Limb (tissue), 2 donors: ENCODE measurements around the gene IGFBP4.
"Not testable (repeated sequence)": the region's sequence is repeated elsewhere in the genome, so short reads cannot be mapped to it uniquely, and the experiment has no call there.

Source experiments
- DNase-seq, 2 donors: peaks; one replicate each; pipeline ENCODE4 v3.0.0-alpha.2; 2016; ENCODE audit errors: extremely low spot score in 2 of 2

IGFBP4 gene

DNA sequence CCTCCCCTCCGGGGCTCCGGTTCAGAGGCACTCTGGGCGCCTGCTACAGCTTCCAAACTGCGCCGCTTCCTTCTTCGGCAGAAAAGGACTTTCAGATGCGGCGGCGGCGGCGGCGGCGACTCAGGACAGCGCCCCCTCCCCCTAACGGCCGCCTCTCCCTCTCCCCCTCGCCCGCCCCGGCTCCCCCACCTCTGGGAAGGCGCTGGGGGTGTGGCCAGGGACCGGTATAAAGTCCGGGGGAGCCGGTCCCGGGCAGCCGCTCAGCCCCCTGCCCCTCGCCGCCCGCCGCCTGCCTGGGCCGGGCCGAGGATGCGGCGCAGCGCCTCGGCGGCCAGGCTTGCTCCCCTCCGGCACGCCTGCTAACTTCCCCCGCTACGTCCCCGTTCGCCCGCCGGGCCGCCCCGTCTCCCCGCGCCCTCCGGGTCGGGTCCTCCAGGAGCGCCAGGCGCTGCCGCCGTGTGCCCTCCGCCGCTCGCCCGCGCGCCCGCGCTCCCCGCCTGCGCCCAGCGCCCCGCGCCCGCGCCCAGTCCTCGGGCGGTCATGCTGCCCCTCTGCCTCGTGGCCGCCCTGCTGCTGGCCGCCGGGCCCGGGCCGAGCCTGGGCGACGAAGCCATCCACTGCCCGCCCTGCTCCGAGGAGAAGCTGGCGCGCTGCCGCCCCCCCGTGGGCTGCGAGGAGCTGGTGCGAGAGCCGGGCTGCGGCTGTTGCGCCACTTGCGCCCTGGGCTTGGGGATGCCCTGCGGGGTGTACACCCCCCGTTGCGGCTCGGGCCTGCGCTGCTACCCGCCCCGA, at the start of gene IGFBP4:
Gene IGFBP4, plus strand, starts transcription at position 255 of the 792 bp plus-strand sequence. Its CDS starts 286 bp downstream, at position 541.
- peak; percentile 68 to 90 for DNase-seq

DNA sequence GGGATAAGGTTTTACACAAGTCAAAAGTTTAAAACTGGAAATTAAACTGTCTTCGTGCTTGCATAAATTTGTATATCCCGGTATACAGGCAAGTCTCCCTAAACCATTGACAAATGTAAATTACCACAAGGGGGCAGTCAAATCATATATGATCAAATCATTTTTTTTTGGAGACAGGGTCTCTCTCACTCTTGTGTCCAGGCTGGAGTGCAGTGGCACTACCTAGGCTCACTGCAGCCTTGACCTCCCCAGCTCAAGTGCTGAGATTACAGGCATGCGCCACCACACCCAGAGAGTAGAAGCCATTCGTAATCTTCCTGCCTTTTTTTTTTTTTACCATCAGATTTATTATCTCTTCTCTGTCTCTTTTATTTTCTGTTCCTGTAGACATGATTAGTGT, 44.1 kb upstream of the IGFBP4 start:
- DNase-seq = peak in 1 of 2 donors; percentile 66

DNA sequence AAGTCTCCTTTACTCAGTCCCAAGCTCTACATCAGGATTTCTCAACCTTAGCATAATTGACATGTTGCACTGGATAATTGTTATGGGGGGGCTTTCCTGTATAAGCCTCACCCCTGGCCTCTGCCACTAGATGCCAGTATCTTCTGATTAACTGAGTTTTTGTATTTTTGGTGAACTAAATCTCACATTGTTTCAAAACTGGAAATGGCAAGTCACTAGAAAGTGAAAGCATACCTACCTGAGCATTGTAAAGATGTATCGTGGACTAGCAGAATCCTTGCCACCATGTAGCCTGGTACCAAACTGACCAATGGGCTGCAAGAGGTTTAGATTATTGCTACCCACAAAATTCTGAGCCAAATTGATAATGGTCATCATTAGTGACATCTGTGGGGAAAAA, 40.6 kb upstream of the IGFBP4 start:
- no peak for DNase-seq

DNA sequence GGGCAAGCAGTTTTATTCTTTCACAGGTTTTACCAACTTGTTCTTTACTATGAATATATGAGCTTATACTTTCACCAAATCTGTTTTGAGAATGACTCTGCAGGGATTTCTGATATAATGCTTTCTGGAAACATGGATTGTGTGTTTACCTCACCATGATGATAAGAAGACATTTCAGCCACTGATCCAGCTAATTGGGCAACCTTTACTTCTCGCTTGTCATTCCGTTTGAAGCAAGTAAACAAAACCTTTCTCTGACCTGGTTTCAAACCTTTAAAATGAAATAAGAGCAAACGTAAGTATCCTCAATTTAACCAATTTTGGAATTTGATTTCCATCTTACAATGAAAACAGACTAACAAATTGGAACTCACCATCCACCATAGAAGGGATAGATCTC, 39.2 kb upstream of the IGFBP4 start:
- no peak for DNase-seq

DNA sequence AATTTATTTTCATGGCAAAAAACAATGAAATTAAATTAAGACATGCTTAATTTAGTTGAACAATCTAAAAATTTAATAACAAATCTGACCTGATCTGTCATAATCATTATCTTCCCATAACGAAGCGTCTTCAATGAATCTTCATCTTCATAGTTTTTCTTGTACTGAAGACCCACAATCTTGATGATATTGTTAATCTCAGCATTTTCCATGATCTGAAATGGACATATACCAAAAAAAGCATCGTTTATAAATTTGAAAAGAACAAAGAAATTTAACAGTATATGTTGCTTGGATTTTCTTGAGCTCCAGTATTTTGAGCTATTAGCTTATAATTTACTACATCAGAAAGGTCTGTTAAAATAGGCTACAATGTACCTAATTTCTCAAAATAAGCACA, 35.8 kb upstream of the IGFBP4 start:
- no peak for DNase-seq

DNA sequence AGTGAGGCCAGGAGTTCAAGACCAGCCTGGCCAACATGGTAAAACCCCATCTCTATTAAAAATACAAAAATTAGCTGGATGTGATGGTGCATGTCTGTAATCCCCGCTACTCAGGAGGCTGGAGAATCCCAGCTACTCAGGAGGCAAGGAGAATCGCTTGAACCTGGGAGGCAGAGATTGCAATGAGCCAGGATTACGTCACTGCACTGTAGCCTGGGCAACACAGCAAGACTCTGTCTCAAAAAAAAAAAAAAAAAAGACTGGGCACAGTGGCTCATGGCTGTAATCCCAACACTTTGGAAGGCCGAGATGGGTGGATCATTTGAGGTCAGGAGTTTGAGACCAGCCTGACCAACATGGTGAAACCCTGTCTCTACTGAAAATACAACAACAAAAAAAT, 33.7 kb upstream of the IGFBP4 start:
- DNase-seq = not testable (repeated sequence)

DNA sequence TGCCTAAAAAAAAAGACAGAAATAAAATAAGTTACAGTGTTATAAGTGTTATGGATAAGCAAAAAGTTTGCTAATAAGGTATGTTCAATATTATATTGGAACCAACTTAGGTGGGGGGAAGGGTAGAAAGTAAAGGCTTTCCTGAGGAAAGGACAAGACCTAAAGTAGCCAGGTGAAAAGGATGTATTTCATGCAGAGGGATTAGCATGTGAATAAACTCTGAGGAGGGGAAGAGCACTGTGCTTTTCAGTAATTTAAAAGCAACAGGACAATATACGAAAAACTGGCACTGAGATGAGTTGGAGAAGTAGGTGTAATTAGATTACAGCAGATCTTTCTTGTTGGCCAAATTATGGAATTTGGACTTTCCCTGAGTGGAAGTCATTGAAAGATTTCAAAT, 33.2 kb upstream of the IGFBP4 start:
- no peak for DNase-seq

DNA sequence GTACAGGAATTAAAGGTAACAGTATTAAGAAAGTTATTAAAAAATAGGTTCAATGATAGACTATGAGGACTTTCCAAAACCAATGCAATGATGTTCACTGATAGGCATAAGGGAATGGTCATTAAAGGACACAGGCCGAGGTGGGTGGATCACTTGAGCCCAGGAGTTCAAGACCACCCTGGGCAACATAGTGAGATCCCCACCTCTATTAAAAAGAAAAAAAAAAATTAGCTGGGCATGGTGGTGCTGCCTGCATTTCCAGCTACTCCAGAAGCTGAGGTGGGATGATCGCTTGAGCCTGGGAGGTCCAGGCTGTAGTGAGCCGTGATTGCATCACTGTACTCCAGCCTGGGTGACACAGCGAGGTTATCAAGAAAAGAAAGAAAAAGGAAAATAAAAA, 31.4 kb upstream of the IGFBP4 start:
- DNase-seq = no peak

DNA sequence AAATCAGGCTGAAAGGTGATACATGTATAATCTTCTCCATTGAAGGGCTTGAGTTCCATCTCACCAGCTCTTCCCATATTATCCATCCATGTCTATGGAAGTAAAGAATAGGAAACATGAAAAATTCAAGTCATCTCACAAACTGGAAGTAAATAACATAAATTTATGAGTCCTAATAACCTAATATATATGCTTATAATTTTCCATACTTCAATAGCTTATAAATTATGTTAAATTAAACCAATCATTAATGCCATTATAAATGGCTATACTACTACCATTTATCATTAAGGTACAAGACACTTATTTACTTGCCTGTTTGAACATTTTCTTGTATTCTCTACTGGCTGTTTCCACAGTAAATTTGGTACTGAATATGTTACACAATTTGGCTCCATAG, 30.4 kb upstream of the IGFBP4 start:
- DNase-seq = no peak

DNA sequence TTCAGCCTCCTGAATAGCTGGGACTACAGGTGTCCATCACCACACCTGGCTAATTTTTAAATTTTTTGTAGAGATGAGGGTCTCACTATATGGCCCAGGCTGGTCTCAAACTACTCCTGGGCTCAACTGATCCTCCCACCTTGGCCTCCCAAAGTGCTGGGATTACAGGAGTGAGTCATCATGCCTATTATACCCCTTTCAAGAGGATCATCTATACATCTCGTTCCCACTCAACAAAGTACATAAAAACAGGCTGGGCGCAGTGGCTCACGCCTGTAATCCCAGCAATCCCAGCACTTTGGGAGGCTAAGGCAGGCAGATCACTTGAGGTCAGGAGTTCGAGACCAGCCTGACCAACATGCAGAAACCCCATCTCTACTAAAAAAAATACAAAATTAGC, 28.9 kb upstream of the IGFBP4 start:
- DNase-seq = not testable (repeated sequence)

DNA sequence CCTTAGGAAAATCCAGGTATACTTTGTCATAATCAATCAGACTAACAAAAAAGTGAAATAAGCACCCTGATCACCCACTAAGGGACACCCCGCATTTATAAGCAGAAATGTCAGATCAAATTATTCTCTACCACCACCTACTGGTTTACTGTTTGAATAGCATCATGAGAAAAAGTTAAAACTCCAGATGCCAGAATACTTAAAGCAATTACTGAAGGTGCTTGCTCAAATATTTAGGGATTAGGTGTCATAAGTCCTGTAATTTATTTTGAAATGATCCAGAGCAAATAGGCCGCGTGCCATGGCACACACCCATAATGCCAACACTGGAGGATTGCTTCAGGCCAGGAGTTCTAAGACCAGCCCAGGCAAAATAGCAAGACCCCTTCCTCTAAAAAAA, 27.9 kb upstream of the IGFBP4 start:
- no peak for DNase-seq

DNA sequence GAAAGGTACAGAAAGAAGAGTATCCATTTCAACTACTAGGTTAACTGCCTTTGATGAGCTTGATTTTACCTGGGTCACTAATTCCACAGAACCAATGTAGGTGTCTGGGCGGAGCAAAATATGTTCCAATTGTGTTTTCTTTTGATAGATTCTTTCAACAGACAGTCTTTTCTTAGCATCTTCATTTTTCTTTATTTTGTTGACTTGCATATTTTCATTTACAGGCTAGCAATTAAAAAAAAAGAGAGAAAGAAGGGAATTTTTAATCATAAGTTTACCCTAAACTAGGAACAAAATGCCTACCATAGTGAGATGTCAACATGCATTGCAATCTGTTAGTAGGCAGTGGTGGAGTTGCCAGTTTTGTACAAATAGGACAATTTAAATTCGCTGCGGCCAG, 26.6 kb upstream of the IGFBP4 start:
- no peak for DNase-seq

DNA sequence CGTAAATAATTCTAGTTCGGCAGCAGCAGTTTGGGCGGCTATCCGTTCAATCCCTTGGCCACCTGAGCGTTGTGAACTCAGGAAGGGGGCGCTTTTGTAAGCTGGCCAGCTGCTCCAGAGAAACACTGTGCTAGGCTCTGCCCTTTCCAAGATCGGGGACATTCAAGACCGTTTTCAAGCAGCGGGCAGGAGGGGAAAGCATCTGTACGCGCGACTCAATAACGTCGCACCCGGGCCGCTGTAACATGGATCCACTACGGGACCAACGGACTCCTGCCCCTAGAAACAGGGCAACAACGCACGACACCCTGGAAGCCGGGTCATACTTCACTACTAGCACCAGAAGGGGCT, 26.0 kb upstream of the IGFBP4 start:
- no peak for DNase-seq

DNA sequence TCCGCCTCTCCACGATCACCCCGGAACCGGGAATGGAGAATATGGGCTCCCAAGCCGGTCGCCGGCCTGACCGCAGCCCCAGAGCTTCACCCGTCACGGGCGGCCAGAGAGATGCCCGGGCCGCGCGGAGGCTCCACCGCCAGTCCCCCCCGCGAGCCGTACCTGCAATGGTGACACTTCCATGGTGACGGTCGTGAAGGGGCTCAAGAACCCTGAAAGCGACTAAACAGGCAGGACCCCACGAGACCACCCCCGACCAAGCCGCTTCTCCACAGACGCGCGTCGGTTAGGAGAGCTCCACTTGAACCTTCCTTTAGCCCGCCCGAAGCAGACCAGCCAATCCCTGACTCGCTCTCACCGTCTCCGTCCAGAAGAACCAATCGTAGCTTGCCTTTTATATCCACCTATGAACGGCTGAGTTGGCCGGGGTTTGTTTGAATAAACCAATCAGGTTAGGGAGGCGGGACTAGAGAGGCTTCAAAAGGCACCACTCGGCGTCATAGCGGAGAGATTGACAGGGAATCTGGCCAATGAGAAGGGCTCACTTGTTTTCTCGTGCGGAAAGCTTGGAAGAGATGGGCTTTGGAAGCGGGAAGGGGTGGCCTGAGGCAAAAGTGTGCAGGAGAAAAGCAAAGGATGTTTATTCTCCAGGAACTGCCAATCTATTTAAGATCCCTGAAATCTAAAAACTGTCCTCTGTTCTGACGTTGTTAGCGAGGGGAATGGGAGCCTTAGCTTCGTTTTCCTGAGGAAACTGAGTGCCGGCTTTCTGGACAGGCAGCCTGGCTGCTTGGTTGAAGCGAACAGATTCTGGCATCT, 25.4 kb upstream of the IGFBP4 start, which contains the start of gene TOP2A:
Gene TOP2A, minus strand, starts transcription at position 288 of the 819 bp plus-strand sequence. Its CDS starts 105 bp downstream, at position 183.
- DNase-seq = peak; percentile 99

DNA sequence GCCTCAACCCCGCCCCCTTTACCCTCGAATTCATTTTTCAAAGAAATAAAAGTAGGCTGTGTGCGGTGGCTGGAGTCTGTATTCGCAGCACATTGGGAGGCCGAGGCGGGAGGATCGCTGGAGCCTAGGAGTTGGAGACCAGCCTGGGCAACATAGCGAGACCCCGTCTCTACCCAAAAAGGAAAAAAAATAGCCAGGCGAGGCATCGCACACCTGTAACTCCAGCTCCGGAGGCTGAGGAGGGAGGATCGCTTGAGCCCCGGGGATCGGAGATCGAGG, 24.9 kb upstream of the IGFBP4 start:
- no peak for DNase-seq

DNA sequence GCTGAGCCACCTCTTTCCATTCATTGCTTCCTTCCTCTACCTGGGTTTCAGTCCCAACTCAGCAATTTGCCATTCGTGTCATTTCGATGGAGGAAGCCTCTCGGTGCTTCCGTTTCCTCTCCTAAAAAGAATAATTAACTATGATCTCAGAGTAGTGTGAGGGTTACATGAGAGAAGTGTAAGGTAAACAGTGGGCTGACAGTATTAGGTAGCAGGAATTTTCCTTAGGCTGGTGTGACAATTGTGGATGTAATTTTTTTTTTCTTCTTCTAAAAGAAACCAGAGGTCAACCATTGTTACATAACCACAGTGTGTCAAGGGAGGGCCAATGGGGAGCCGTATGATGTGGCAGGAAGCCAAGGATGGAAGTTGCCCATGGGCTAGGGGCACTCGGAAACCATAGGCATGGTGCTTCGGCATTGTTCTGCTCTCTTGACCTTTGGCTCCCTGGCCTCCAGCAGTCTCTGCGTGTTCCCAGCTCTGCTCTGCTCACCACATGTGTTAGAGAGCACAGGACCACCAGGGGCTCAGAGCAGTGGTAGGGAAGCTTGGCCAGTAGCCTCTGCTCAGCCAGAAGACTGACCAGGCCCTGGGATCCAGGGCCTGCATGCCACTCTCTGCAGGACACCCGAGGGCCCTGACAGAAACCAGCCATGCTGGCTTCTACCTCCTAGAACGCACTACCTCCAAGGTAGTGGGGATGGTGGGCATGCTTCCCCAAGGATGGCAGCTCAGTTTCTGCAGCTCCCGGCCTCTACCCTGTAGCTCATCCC, 23.5 kb upstream of the IGFBP4 start:
- no peak for DNase-seq

DNA sequence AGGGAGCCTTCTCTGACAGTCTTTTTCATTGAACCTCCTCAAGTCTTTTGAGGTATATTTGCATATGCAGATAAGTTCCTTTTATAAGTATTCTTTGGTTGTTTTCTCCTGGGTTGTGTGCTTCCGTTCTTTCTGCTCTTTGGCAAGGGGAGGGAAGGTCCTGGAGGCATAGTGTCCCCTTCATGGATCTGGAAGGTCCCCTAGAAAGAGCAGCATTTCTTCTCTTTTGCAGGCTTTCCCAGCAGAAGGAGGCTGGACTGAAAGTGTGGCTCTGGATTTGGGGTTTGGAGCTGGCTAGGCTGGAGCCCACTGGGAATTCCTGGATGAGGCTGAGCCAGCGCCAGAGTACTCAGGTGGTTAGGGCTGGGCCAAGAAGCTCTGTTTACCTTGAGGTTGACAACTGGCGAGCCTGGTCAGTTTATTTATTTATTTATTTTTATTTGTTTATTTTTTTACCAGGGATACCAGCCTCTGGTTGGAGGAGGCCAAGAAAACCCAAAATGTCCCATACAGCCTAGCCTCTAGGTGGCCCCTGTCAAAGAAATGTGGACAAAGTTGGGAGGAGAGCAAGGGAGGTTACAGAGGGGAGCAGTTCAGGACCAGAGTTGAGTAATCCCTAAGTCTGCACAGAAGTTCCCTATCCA, 20.1 kb upstream of the IGFBP4 start:
- no peak for DNase-seq

DNA sequence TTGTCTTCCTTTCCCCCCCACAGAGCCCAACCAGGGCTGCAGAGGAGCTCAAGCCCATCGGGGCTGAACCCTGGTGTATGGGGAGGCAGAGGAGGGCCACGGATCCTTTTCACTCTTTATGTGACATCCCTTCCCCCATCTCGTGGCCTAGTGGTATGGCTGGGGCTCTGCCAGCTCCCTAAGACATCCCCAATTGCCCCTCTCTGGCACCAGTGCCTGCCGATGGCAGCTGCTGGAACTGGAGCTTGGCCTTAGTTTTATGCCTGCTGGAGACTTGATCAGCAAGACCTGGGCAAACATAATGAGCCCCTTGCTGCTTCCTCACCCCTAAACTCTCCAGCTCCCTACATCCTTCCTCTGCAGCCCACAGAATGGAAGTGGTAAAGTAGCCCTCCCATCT, 17.5 kb upstream of the IGFBP4 start:
- no peak for DNase-seq

DNA sequence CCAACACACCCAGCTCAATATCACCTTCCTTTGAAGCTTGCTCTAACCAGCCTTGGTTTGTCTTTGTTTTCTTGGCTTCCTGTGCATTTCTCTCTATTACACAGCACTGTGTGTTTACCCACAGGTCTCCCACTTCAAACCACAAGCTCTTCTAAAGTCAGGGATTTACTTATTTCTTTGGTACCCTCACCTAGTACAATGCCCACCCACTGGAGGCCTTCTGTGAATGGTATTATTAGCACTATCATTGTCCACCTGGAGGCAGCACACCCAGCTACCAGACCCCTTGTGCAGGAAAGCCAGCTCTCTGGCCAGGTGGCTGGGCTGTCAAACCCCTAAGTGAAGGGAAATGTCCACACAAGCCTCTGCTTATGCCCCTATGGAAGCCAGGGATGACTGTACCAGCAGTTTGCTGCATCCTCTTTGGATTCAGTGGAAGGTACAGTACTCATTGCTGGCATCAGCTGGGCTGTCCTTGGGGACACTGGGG, 16.2 kb upstream of the IGFBP4 start:
- DNase-seq = no peak

DNA sequence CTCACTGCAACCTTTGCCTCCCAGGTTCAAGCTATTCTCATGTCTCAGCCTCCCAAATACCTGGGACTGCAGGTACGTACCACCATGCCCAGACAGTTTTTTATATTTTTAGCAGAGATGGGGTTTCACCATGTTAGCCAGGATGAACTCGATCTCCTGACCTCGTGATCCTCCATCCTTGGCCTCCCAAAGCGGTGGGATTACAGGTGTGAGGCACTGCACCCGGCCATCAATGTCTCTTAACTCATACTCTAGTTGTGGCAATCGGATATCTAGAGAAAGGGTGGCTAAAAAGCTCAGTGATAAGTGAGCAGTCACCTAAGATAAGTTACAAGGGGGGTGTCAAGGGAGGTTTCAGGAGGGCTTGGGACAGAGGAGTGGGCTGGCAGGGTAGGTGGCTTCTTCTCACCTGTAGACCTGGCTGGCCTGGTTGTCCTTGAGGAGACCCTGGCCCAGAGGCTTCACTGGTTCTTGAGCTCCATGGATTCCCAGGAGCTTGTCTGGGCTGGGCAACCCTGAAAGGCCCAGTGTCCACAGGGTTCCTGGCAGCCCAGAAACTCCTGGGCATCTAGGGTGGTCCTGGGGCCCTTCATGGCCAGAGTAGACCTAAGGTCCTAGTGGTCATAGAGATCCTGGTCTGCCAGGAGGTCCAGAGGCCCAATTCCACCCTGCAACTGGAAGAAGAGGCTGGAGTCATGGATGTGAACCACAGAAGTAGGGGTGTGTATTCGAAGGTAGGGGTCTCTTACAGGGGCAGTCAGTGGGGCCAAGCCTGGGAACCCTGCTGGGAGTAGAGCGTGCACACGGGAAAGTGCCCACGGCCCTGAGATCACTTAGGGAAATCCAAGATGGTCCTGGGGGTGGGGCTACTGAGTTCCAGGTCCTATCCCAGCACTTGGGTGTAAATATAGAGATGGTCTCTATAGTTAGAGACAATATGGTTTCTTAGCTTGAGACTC, 12.7 kb upstream of the IGFBP4 start:
- DNase-seq = no peak
